HL-60/S4 (cell line): ENCODE results near the gene CENPO.

Experiments used
- in situ Hi-C: fragments of 300-500 bp; cut with MboI; formaldehyde crosslinking; loops from 2 replicates; pipeline ENCODE4 v1.14.3; 2022; ENCODE audit warnings: low sequenced_read_pairs

Gene CENPO

DNA sequence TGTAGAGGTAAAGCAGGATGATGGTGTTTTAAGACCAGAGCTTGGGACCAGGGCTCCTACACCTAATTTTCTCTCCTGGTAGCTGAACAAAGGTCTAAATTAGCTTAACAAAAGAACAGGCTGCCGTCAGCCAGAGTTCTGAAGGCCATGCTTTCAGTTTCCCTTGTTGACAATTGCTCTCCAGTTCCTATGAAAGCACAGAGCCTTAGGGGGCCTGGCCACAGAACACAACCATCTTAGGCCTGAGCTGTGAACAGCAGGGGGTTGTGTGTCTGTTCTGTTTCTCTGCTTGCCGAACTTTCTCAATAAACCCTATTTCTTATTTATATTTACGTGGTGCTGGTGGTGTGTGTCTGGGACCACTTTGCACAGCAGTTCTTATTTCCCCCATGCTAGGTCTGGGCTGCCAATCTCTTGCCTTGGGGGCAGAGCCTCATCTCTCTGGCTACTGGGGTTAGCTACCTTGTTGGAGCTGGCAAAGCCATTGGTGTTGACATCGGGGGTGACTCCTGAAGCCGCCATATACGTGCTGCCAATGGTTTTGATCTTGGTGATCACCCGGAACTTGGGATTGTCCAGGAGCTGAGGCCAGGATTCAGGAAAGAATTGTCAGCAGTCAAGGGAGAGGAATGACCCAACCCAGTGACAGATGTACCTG lies 29.0 kb downstream of the CENPO start:
- in situ Hi-C loops: loop anchor here (10.0 kb wide), 2 partner anchors 207 to 407 kb away; no protein-coding TSS in a partner anchor

DNA sequence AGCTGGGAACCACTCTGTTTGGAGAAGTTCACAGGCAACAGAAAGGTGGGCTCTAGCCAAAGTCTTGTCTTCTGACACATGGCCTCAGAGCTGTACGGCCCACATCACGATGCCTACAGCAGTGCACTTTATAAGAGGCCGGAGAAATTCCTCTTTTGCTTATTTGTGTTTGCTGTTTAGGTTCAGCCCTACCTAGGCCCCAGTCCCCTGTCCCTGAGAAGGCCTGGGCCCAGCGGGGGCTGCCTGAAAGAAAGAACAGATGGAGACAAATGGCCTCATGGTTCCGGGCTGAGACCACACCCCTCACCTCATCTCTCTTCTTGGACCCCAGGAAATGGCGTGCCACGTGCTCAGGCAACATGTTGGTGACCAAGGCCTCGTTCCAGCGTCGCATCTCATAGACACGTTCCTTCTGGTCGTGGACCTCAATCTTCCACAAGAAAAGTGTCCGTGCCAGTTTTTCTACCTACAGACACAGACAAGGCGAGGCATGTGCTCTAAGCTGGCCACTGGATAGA lies 30.9 kb downstream of the CENPO start:
- in situ Hi-C loops: loop anchor here (10.0 kb wide), 2 partner anchors 209 to 409 kb away; no protein-coding TSS in a partner anchor

DNA sequence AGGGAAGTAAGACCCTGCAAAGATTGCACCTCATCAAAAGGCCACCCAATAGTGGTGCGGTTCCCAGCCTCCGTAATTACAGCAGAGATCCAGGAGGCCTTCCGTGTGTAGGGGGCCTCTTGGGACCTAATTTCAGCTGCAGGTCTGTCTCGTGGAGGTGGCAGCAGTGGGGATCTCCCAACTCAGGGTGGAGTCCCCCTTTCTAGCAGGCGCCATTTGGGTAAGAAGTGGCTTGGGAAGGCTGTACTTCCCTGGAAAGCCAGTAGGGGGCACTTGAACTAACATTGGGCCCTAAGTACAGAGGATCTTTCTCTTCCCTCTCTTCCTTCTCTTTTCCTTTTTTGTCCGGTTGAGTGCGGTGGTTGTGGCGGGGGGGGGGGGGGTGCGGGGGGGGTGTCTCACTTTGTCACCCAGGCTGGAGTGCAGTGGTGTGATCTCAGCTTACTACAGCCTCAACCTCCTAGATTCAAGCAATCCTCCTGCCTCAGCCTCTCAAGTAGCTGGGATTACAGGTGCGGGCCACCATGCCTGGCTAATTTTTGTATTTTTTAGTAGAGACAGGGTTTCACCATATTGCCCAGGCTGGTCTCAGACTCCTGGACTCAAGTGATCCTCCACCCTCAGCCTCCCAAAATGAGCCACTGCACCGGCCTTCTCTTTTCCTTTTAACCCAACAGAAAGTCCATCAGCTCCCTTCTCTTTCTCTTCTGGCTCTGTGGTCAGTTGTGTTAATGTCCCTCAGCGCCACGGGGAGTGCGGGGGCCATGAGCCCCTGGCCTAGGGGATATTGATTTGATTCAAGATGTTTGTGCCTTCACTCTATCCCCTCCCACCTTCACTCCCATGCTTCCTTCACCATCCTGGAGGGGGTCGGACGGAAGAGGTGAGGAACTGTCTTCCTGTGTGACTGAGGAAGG lies 32.0 kb downstream of the CENPO start:
- in situ Hi-C loops: loop anchor here (10.0 kb wide), 2 partner anchors 210 to 410 kb away; no protein-coding TSS in a partner anchor

DNA sequence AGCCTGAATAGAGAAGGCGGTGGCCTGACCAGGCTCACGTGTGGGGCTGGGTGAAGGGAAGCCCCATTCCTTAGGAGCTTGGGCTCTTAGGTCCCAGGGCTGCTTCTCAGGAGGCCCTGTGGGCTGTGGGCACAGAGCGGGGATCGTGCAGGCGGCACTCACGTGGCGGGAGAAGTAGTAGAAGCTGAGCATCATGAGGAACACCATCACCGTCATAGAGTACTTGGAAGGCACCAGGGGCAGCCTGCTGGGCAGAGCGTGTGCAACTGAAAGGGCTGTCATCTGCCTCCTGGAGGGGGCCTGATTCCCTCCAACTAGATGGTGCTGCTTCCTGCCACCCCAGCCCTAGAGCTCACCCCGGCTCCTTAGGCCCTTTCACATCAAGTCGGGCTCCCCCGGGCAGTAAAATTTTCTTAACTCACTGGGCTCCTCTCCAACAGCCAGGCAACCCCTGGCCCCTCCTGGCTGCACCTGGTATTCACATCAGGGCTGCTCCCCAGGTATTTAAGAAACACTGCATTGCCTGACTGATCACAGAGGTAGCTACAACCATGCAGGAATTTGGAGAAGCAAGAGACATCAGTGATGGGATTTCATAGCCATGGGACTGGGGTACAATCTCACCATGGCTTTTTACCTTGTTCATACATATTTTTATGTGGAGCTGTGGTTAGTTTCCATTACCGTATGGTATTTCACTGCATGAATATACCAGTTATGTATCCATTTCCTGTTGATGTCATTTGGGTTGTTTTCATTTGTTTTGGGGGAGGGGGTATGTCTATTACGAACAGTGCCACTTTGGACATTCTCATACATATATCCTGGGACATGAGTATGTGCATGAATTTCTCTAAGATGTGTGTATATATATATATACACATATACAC lies 32.9 kb downstream of the CENPO start:
- in situ Hi-C loops: loop anchor here (10.0 kb wide), 2 partner anchors 211 to 411 kb away; no protein-coding TSS in a partner anchor

DNA sequence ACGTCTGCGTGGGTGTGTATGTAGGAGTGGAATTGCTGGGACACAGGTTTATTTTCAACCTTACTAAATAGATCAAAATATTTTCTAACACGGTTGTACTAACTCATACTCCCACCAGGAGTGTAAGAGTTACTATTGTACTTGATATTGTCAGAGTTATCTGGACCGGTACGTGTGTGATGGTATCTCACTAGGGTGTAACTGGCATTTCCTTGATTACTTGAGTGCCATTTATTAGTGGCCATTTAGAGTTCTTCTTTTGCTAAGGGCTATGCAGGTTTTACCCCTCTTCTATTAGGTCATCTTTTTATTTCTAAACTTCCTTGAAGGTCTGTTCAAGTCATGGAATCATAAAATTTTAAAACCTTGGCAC lies 33.5 kb downstream of the CENPO start:
- in situ Hi-C loops: loop anchor here (10.0 kb wide), 2 partner anchors 212 to 412 kb away; no protein-coding TSS in a partner anchor

DNA sequence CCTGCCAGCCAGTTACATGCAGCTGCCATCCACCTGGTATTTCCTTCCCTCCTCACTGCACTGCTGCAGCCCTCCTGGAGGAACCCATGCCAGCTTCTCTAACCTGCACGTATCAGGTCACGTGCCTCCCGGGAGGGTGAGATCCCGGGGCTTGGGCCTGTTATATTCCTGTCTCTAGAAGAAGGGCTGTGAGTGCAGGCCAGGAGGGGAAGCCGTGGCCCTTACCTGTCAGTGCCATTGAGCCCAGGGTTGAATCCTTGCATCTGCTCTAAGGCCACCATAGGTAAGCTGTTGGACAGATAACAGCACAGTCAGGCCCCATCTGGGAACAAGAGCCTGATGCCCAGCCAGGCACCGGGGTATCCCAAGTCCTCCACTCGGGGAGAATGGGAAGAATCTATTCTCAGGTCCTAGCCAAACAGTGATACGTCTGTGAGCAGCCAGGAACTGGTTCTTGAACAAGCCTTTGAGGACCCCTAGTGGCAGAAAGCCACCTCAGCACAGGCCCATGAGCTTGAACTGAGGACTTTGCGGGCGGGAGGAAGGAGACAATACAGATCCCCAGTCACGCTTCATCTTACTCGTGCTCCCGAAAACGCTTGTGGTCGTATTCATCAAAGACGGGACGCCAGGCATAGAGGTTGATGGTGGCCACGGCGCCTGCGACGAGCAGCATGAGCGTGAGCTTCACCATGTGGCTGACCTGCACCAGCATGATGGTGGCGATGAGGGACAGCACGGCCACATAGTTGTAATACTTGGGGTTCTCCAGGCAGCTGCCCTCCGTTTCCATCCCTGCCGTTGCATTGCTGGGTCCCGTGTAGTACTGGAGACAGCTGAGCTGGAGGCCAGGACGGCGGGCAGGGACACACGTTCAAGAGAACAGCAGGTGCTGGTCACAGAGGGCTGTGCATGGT lies 34.4 kb downstream of the CENPO start:
- in situ Hi-C loops: loop anchor here (10.0 kb wide), 2 partner anchors 213 to 413 kb away; no protein-coding TSS in a partner anchor

DNA sequence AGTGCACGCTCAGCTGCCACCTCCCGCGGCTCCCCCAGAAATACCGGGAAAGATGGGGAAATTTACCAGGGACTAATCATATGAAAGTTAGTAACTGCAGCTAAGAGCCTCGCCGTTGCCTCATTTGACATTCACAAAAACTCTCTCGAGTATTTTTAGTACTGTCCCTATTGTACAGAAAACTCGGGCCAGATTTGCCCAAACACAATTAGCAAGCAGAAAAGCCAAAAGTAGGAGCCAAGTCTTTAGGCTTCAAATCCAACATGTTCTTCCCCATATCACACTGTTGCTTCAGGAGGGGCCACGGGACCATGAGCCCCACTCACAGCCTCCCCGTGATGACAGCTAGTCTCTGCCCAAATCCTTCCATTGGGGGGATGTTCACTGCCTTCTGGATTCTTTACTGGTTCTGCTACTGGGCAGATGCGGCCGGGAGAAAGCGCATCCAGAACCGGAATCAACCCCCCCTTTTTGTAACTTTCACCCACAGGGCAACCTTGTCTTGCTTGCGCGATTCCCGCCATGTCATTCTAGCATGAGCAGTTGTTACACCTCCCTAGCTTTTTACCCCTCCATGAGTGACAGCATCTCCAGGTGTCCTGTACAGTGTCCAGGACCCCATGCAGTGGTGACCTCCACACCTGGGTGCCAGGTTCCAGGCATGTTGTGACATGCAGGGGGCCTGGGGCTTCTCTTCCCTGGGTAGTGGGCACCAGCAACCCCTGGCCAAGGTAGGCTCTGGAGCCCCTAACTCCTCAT lies 35.2 kb downstream of the CENPO start:
- in situ Hi-C loops: loop anchor here (10.0 kb wide), 2 partner anchors 214 to 414 kb away; no protein-coding TSS in a partner anchor

GRCh38 chr2:24830351-24830750 lies 37.1 kb downstream of the CENPO start:
- in situ Hi-C loops: no loop called here

DNA sequence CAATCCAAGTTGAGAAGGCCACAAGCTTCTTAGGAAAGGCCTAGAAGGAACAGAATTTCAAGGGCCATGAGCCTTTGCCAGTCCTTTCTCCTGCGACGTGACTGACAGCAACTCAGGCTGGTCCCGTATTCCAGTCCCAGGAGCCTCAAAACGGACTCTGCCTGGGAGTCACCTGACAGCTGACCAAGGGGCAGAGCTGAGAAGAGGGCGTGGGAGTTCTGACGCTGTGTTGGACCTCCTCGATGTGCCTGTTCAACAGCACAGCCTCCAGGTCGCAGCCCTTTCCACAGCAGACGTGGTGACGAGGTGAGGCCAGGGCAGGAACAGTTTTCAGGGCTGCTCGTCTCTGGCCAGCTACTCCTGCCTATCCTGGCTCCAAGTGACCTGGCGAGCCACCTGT lies 37.6 kb downstream of the CENPO start:
- in situ Hi-C loops: no loop called here

- in situ Hi-C loops: no loop called here
Observed at GRCh38 chr2:24831221-24832072, 38.2 kb downstream of the CENPO start.

DNA sequence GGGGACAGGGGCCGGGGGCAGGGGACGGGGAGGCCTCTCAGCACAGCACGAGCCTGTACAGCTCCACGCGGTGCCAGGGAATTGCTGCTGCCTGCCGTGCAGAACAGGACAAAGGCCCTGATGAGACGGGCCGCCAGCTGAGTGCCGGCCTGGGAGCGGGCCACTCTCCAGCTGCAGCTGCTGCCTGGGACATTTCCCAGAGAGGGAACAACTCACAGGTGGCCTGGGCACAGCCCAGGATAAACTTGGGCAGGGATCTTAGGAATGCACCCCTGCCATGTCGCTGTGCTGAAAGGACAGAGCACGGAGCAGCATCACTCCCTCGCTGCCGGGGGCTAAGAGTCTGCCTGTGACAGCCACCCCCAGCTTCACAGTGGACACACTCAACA lies 38.8 kb downstream of the CENPO start:
- in situ Hi-C loops: no loop called here

- in situ Hi-C loops: no loop called here
Observed at GRCh38 chr2:24832521-24832920, 39.3 kb downstream of the CENPO start.

DNA sequence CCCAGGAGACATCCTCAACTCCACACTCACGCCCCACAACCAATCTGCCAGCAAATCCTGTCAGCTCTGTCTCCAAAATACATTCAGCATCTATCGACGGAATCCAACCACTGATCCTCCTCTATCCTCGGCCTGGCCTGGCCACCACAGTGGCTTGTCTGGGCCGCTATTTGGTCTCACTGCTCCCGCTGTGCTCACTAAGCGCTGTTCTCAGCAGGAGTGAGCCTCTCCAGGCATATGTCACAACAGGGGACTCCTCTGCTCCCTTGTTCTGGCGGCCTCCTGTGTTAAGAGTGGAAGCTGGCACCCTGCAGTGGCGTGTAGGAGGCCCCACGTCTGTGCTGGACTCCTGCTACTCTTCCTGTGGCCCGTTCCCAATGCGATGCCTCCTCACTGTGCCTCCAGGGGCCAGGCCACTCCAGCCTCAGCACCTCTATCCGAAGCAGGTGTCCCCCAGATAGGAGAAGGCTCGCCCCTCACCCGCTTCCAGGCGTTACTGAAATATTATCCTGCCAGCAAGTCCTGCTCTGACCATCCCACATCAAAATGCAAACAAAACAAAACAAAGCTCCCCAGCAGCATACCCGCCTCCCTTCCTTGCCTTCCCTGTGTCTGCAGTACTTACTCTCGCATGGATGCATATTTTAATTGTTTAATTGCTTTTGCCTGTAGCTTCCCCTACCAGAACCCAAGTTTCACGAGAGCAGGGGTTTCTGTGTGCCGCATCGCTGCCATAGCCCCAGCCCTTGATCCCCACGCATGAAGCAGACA lies 39.9 kb downstream of the CENPO start:
- in situ Hi-C loops: no loop called here

- in situ Hi-C loops: no loop called here
Observed at GRCh38 chr2:24833821-24834732, 40.9 kb downstream of the CENPO start.

DNA sequence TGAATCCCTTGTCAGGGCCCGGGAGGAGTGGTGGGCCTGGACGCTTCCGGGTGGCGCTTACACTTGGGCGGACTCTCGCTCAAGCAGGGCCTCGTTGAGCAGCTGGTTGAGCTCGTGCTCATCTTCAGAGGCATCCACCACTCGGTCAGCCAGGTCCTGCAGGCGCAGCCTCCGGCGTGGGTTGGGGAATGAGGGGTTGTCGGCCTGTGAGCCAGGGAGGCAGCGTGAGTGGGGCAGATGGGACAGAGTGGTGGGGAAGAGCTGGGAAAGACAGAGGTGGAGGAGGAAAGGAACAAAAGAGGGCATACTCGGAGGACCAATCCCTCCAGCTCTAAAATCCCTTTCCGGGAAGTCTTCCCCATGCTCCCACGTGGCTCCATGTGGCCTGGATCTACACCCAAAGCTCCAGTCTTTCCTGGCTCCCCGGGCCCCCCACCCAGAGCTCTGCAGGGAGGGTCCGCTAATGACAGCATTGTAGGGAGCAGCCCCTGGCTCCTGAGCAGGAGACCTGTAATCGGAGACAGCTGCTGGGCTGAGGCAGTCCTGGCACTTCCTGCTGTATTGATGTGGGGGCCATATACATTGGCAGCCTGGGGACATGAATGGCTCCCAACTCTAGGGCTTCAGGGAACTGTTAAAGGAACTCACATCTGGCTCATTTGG lies 41.6 kb downstream of the CENPO start:
- in situ Hi-C loops: no loop called here
